HL-60/S4 (cell line): ENCODE results near the gene TOB2.

Experiments used
- in situ Hi-C: fragments of 300-500 bp; cut with MboI; formaldehyde crosslinking; loops from 2 replicates; pipeline ENCODE4 v1.14.3; 2022; ENCODE audit warnings: low sequenced_read_pairs

The TOB2 gene

DNA sequence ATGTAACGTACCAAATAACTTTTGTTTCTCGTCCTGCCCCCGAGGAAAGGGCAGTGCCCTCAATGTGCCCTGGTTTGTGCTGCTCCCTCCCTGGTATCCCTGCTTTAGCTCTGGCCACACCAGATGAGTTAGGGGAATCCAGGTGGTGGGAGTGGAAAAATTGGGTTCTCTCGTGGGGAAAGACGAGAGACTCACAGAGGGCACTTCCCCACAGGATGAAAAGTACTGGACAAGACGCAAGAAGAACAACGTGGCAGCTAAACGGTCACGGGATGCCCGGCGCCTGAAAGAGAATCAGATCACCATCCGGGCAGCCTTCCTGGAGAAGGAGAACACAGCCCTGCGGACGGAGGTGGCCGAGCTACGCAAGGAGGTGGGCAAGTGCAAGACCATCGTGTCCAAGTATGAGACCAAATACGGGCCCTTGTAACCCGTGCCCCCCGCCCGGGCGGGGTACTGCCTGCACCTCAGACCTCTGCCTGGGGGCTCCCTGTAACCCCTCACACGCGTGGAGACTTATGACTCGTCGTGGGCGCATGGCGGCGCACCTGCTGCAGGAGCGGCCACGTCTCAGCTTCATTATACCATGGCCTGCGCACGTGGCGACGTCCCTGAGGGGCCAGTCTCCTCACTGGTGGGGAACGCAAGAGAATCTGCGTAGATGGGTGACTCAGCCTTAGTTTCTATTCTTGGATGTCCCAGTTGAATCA, 50.9 kb downstream of the TOB2 start:
- in situ Hi-C loops, result no loop called here

DNA sequence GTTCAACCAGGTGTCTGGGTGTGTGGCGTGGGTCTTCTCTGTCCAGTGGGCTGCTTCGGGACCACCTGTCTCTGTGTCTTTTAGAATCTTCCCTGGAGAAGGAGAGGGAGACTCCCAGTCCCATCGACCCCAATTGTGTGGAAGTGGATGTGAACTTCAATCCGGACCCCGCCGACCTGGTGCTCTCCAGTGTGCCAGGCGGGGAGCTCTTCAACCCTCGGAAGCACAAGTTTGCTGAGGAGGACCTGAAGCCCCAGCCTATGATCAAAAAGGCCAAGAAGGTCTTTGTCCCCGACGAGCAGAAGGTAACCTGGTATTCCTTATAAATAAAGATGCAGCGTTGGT, 52.6 kb downstream of the TOB2 start:
- in situ Hi-C loops, result no loop called here

DNA sequence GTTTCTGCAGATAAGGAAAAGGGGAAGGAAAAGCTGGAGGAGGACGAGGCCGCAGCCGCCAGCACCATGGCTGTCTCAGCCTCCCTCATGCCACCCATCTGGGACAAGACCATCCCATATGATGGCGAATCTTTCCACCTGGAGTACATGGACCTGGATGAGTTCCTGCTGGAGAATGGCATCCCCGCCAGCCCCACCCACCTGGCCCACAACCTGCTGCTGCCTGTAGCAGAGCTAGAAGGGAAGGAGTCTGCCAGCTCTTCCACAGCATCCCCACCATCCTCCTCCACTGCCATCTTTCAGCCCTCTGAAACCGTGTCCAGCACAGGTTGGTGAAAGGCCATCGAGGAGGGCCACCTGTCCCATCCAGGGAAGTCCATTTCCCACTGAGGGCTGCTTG, 59.3 kb downstream of the TOB2 start:
- in situ Hi-C loops, result no loop called here

DNA sequence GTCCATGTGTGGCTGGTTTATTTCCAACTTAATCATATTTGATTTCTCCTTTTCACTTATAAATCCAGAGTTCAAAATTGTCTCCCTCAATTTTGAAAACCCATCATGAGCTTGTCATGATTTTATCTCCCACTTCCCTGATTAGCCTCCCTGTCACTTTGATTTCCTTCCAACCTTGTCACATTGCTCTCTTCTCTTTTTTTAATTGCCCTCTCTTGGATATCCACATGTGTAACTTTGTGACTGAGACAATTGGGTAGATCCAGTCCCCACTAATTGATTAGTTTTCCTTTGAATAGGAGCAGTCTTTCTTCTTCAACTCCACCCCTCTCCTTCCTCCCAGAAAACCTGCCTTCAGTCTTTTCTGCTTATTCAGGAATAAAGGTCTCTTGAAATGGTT, 62.5 kb downstream of the TOB2 start:
- in situ Hi-C loops, result no loop called here
